ENCODE measurements around the gene KDM6B. TPM values are rescaled to one million over a fixed set of nuclear protein-coding genes. Genes with fewer than 3 reads are reported as not detected.

KDM6B gene
- total RNA-seq, 1 experiment from 2014 or later, result 41.3 TPM

- Histone ChIP-seq H3K27ac (no peak overlapping the region), H3K36me3 (ENCODE audit: low read depth) (no peaks in the 10 kb centered on the region), H3K9me2 (ENCODE audit: insufficient read depth) (no peaks in the 10 kb centered on the region), H4K20me1 (ENCODE audit: insufficient read depth) (peaks cover 10% of the 10 kb centered on the region), H3K4me1 (replicated peaks; ENCODE audit: insufficient read depth) (peaks cover 5% of the 10 kb centered on the region; the same call in 1 of the 2 replicates), H2AFZ (no peak overlapping the region), H3K4me2 (no peak overlapping the region), H3K9me3 (ENCODE audit: insufficient read depth, low read depth) (no peaks in the 10 kb centered on the region), H3K4me3 (no peak overlapping the region), H3K79me2 (ENCODE audit: low read depth) (peaks cover 20% of the 10 kb centered on the region), H3F3A (ENCODE audit: insufficient read depth, low read depth) (peaks cover 10% of the 10 kb centered on the region; the same call in 1 of the 2 replicates), H3K27me3 (ENCODE audit: insufficient read depth, low read depth) (no peaks in the 10 kb centered on the region)
- TF ChIP-seq EZH2 (IDR thresholded peaks at IDR 0.05; ENCODE audit: low read depth), result no peak
- TF ChIP-seq CTCF (conservative IDR thresholded peaks at IDR 0.05), result no peak
- intact Hi-C loops (cut with micrococcal nuclease; ENCODE audit: unreplicated experiment), result no loop called here
- ChIA-PET CTCF (no interaction called here), POLR2A (ENCODE audit: unreplicated experiment) (no interaction called here)
- DNase-seq, result no peak
- BruUV-seq (replicated peaks), result no TSS peak
Observed at GRCh38 chr17:7848131-7848579, 14.1 kb downstream of the KDM6B start.

DNA sequence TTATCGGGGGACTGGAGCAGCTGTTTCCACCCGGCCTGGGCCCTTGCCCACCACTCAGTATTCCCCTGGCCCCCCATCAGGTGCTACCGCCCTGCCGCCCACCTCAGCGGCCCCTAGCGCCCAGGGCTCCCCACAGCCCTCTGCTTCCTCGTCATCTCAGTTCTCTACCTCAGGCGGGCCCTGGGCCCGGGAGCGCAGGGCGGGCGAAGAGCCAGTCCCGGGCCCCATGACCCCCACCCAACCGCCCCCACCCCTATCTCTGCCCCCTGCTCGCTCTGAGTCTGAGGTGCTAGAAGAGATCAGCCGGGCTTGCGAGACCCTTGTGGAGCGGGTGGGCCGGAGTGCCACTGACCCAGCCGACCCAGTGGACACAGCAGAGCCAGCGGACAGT is 14.7 kb downstream of the KDM6B start:
- H3F3A ChIP-seq (ENCODE audit: insufficient read depth, low read depth), result peaks cover 6% of the 10 kb centered on the region; the same call in 1 of the 2 replicates
- H3K27ac ChIP-seq, result no peak overlapping the region
- intact Hi-C loops (cut with micrococcal nuclease; ENCODE audit: unreplicated experiment), result no loop called here
- no peak overlapping the region for H2AFZ ChIP-seq
- no peaks in the 10 kb centered on the region for H3K27me3 ChIP-seq (ENCODE audit: insufficient read depth, low read depth)
- H3K4me2 ChIP-seq, result no peak overlapping the region
- no peak for DNase-seq
- ChIA-PET CTCF (interaction anchor here (0.7 kb wide), 1 partner anchor 64 kb away, joined by 4 read pairs; no protein-coding TSS in a partner anchor), POLR2A (ENCODE audit: unreplicated experiment) (no interaction called here)
- peaks cover 5% of the 10 kb centered on the region; the same call in 1 of the 2 replicates for H3K4me1 ChIP-seq (replicated peaks; ENCODE audit: insufficient read depth)
- H3K9me2 ChIP-seq (ENCODE audit: insufficient read depth), result no peaks in the 10 kb centered on the region
- BruUV-seq (replicated peaks), result no TSS peak
- H3K4me3 ChIP-seq, result no peak overlapping the region
- TF ChIP-seq EZH2 (IDR thresholded peaks at IDR 0.05; ENCODE audit: low read depth), result no peak
- no peaks in the 10 kb centered on the region for H3K36me3 ChIP-seq (ENCODE audit: low read depth)
- H3K9me3 ChIP-seq (ENCODE audit: insufficient read depth, low read depth), result no peaks in the 10 kb centered on the region
- H3K79me2 ChIP-seq (ENCODE audit: low read depth), result peaks cover 15% of the 10 kb centered on the region
- peaks cover 10% of the 10 kb centered on the region for H4K20me1 ChIP-seq (ENCODE audit: insufficient read depth)

- Histone ChIP-seq H3K27ac (no peak overlapping the region), H3K79me2 (ENCODE audit: low read depth) (peaks cover 12% of the 10 kb centered on the region), H3K36me3 (ENCODE audit: low read depth) (no peaks in the 10 kb centered on the region), H3K27me3 (ENCODE audit: insufficient read depth, low read depth) (no peaks in the 10 kb centered on the region), H3K9me2 (ENCODE audit: insufficient read depth) (no peaks in the 10 kb centered on the region), H4K20me1 (ENCODE audit: insufficient read depth) (peaks cover 10% of the 10 kb centered on the region), H3K4me1 (replicated peaks; ENCODE audit: insufficient read depth) (peaks cover 5% of the 10 kb centered on the region; the same call in 1 of the 2 replicates), H3K9me3 (ENCODE audit: insufficient read depth, low read depth) (no peaks in the 10 kb centered on the region), H3K4me3 (no peak overlapping the region), H3K4me2 (no peak overlapping the region), H3F3A (ENCODE audit: insufficient read depth, low read depth) (peaks cover 3% of the 10 kb centered on the region; the same call in 1 of the 2 replicates), H2AFZ (no peak overlapping the region)
- no TSS peak for BruUV-seq (replicated peaks)
- DNase-seq, result no peak
- intact Hi-C loops (cut with micrococcal nuclease; ENCODE audit: unreplicated experiment), result no loop called here
- POLR2A ChIA-PET (ENCODE audit: unreplicated experiment), result no interaction called here
- TF ChIP-seq CTCF (conservative IDR thresholded peaks at IDR 0.05) (no peak), EZH2 (IDR thresholded peaks at IDR 0.05; ENCODE audit: low read depth) (no peak)
- CTCF ChIA-PET, result interaction anchor here (0.7 kb wide), 1 partner anchor 64 kb away, joined by 4 read pairs; no protein-coding TSS in a partner anchor
Observed at GRCh38 chr17:7849130-7849750, 15.2 kb downstream of the KDM6B start.

All from PC-9 (cell line).